Measurements from ENCODE around the gene CCNDBP1.
"Not testable (repeated sequence)": the region's sequence is repeated elsewhere in the genome, so short reads cannot be mapped to it uniquely, and the experiment has no call there.

The CCNDBP1 gene

DNA sequence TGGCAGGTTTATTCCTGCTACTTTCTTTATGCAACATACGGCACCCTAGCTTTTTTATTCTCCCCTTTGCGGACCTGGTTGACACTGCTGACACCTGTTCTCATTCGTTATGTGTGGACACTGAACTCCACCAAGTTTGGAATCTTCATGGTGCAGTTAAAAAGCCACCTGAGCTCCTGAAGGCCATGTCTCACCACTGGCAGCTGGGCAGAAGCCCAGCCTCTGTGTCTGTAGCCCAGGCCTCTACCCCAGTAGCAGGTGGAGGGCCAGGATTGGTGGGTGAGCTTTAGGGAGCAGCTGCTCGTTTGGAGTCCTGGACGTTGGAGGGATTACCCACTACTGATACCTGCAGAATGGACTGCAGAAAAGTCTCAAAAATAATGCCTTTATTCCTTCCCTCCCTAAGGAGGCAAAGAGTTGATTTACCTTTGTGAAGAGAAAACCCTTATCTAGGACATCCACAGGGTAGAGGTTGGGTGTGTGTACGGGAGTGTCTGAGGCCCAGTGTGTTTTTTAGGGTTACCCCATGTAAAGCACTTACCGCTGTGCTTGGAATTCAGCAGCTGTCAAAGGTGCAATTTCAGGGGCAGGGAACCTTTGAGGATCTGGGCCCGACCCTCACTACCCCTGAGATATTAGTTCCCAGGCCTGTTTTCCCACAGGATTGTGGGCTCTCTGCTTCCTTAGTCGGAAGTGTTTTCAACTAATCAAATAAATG lies 637 bp upstream of the CCNDBP1 start:
- peak overlapping the region; percentile 95 for H3K4me3 Mint-ChIP-seq

DNA sequence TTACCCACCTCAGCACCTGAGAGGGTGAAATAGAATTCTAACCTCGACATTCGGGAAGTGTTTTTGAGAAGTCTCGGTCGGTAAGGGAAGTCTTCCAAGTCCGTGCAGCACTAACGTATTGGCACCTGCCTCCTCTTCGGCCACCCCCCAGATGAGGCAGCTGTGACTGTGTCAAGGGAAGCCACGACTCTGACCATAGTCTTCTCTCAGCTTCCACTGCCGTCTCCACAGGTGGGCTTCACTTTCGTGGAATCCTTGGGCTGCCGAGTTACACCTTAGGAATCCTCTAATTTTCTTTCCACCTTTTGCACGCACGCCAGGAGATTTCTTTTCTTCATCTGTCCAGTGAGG lies 775 bp downstream of the CCNDBP1 start:
- peak overlapping the region; percentile 93 for H3K27ac Mint-ChIP-seq
- peaks cover 6% of the 10 kb centered on the region for H3K36me3 Mint-ChIP-seq
- peak overlapping the region; percentile 95 for H3K4me3 Mint-ChIP-seq
- H3K4me1 Mint-ChIP-seq, result peaks cover 34% of the 10 kb centered on the region
- H3K9me3 Mint-ChIP-seq, result no peaks in the 10 kb centered on the region
- no peaks in the 10 kb centered on the region for H3K27me3 Mint-ChIP-seq

More for the DNA sequence above, 637 bp upstream of the CCNDBP1 start:
- Mint-ChIP-seq H3K4me1 (peaks cover 31% of the 10 kb centered on the region), H3K9me3 (no peaks in the 10 kb centered on the region), H3K36me3 (peaks cover 3% of the 10 kb centered on the region), H3K27ac (peak overlapping the region; percentile 94), H3K27me3 (no peaks in the 10 kb centered on the region)

DNA sequence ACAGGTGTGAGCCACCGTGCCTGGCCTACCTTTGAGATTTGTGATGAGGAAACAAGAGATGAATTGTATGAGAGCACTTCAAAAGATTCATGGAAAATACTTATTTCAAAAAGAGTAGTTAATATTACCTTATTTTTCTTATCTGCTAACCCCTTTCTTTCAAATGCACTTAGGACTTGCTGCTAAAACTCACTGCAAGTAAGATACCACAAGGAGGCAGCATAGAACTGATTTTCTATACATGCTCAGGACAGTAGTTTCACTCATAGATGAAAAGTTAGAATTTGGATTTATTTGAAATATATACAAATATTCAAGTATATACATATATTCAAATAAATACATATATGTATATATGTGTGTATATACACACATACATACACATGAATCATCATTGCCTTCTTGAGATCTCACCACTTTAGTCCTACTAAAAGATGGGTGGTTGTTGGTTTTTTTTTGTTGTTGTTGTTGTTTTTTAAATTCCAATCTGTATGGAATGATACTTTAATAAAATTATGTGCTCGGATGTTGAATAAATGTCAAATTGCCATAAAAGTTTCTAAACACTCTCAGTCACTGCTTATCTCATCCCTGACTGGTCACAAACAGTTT lies 2.4 kb downstream of the CCNDBP1 start:
- Mint-ChIP-seq H3K36me3 (peaks cover 8% of the 10 kb centered on the region), H3K4me3 (peak overlapping the region; percentile 95), H3K27me3 (no peaks in the 10 kb centered on the region), H3K4me1 (peaks cover 34% of the 10 kb centered on the region), H3K9me3 (no peaks in the 10 kb centered on the region), H3K27ac (no peak overlapping the region)

DNA sequence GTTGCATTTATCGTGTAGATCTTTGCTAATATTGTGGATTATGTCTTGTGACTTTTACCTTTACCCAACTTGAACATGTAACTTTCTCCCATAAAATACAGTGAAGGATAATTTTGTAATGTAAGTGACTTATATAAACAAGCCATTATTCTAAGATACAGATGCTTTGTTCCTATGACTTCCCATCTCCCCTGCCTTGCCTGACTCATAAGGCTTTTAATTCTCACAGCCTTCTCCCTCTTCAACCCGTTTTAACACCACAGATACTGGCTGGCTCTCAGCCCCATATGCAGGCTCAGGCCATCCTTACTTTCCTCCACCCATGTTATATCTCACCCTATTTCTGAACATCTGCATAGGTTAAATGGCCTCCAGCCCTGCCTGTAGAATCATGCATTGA lies 4.1 kb downstream of the CCNDBP1 start:
- Mint-ChIP-seq H3K4me1 (peaks cover 34% of the 10 kb centered on the region), H3K9me3 (no peaks in the 10 kb centered on the region), H3K27me3 (no peaks in the 10 kb centered on the region)

DNA sequence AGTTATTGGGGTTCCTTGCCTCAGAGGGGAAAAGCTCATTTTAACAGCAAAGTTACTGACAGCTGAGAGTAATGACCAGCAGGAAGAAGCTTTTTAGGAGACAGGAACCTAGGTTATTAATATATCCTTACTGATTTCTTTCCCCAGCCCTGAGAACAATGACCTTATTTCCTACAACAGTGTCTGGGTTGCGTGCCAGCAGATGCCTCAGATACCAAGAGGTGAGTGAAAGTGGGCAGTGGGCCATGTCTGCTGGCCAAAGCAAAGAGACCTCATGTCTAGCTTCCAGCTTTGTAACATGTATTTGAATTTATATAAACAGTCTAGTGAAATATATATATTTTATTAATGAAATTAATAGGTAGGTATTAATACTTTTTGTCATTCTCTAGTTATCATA lies 5.0 kb downstream of the CCNDBP1 start:
- peaks cover 12% of the 10 kb centered on the region for H3K36me3 Mint-ChIP-seq

More for the DNA sequence above, 4.1 kb downstream of the CCNDBP1 start:
- peak overlapping the region; percentile 67 for H3K27ac Mint-ChIP-seq
- no peak overlapping the region for H3K4me3 Mint-ChIP-seq
- peaks cover 8% of the 10 kb centered on the region for H3K36me3 Mint-ChIP-seq

DNA sequence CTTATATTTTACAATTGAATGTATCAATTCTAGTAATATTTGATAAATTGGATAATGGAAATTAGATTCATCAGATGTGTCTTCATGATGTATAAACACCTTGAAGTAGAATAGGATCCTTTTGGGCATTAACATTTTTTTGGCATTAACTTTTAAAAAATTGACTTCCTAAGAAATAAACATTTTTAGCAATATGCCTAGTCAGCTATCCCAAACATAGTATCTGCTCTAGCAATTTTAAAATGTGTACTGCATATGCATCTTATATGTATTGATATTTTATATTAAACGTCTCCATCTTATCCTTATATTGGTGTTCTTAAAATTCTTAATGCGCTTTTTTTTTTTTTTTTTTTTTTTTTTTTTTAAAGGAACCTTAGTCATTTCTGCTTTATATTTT lies 8.5 kb downstream of the CCNDBP1 start:
- H3K36me3 Mint-ChIP-seq, result peaks cover 19% of the 10 kb centered on the region
- H3K4me3 Mint-ChIP-seq, result no peak overlapping the region
- H3K9me3 Mint-ChIP-seq, result no peaks in the 10 kb centered on the region
- H3K27me3 Mint-ChIP-seq, result no peaks in the 10 kb centered on the region
- no peak overlapping the region for H3K27ac Mint-ChIP-seq
- H3K4me1 Mint-ChIP-seq, result peaks cover 9% of the 10 kb centered on the region

More for the DNA sequence above, 5.0 kb downstream of the CCNDBP1 start:
- H3K4me1 Mint-ChIP-seq, result peaks cover 30% of the 10 kb centered on the region
- H3K4me3 Mint-ChIP-seq, result no peak overlapping the region
- no peaks in the 10 kb centered on the region for H3K27me3 Mint-ChIP-seq
- H3K27ac Mint-ChIP-seq, result no peak overlapping the region
- no peaks in the 10 kb centered on the region for H3K9me3 Mint-ChIP-seq

DNA sequence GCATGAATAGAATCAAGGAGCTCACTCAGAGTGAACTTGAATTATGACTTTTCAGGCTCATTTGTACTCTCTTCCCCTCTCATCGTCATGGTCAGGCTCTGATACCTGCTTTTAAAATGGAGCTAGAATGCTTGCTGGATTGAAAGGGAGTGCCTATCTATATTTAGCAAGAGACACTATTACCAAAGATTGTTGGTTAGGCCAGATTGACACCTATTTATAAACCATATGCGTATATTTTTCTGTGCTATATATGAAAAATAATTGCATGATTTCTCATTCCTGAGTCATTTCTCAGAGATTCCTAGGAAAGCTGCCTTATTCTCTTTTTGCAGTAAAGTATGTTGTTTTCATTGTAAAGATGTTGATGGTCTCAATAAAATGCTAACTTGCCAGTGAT lies 9.6 kb downstream of the CCNDBP1 start:
- Mint-ChIP-seq H3K27me3 (no peaks in the 10 kb centered on the region), H3K36me3 (peaks cover 15% of the 10 kb centered on the region), H3K27ac (no peak overlapping the region), H3K9me3 (no peaks in the 10 kb centered on the region), H3K4me1 (peaks cover under 1% of the 10 kb centered on the region), H3K4me3 (no peak overlapping the region)

DNA sequence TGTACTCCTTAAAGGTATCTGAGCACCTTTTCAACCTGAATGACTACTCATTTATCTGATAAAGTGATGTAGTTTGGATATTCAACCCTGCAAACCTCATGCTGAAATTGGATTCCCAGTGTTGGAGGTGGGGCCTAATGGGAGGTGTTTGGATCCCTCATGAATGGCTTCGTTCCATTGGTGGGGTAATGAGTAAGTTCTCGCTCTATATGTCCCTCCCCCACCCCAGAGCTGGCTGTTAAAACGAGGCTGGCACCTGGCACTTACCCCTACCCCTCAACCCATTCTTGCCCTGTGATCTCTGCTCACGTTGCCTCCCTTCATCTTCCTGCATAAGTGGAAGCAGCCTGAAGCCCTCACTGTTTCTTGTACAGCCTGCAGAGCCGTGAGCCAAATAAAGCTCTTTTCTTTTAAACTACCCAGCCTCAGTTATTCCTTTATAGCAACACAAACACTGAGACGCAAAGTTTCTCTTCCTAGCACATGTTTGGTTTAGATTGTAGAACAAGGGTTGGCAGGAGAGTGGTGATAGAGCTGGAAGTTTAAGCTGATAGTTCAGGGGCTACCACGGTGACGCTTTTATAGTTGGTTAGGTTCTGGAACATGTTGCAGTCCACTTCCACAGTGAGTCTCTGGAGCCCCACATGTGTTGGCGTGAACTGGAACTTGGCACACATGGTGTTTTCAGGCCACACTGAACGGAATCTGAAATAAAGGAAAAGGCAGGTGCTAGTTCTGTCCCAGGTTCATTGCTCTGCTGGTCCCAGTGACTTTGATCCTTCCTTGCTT lies 11.8 kb downstream of the CCNDBP1 start:
- Mint-ChIP-seq H3K4me3 (no peak overlapping the region), H3K27ac (no peak overlapping the region), H3K36me3 (peaks cover 13% of the 10 kb centered on the region), H3K9me3 (no peaks in the 10 kb centered on the region), H3K27me3 (no peaks in the 10 kb centered on the region), H3K4me1 (no peaks in the 10 kb centered on the region)

DNA sequence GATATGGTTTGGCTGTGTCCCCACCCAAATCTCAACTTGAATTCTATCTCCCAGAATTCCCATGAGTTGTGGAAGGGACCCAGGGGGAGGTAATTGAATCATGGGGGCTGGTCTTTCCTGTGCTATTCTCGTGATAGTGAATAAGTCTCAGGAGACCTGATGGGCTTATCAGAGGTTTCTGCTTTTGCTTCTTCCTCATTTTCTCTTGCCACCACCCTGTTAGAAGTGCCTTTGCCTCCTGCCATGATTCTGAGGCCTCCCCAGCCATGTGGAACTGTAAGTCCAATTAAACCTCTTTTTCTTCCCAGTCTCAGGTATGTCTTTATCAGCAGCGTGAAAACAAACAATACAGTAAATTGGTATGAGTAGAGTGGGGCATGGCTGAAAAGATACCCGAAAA lies 12.6 kb downstream of the CCNDBP1 start:
- H3K27ac Mint-ChIP-seq, H3K4me1 Mint-ChIP-seq, H3K4me3 Mint-ChIP-seq, H3K27me3 Mint-ChIP-seq, H3K9me3 Mint-ChIP-seq: not testable (repeated sequence)
- peaks cover 12% of the 10 kb centered on the region for H3K36me3 Mint-ChIP-seq

DNA sequence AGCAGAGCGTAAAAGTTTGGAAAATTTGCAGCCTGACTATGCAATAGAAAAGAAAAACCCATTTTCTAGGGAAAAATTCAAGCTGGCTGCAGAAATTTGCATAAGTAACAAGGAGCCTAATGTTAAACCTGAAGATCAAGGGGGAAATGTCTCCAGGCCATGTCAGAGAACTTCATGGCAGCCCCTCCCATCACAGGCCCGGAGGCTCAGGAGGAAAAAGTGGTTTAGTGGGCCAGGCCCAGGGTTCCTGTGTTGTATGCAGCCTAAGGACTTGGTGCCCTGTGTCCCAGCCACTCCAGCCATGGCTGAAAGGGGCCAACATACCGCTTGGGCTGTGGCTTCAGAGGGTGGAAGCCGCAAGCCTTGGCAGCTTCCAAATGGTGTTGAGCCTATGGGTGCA lies 13.4 kb downstream of the CCNDBP1 start:
- H3K36me3 Mint-ChIP-seq, result peaks cover 12% of the 10 kb centered on the region
- H3K9me3 Mint-ChIP-seq, H3K4me1 Mint-ChIP-seq, H3K27me3 Mint-ChIP-seq, H3K27ac Mint-ChIP-seq, H3K4me3 Mint-ChIP-seq: not testable (repeated sequence)

DNA sequence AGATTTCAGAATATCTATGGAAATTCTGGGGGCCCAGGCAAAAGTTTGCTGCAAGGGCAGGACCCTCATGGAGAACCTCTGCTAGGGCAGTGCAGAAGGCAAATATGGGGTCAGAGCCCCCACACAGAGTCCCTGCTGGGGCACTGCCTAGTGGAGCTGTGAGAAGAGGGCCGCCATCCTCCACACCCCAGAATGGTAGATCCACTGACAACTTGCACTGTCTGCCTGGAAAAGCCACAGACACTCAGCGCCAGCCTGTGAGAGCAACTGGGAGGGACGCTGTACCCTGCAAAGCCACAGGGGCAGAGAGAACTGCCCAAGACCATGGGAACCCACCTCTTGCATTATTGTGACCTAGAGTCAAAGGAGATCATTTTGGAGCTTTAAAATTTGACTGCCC lies 13.8 kb downstream of the CCNDBP1 start:
- no peaks in the 10 kb centered on the region for H3K4me1 Mint-ChIP-seq
- H3K27me3 Mint-ChIP-seq, result no peaks in the 10 kb centered on the region

DNA sequence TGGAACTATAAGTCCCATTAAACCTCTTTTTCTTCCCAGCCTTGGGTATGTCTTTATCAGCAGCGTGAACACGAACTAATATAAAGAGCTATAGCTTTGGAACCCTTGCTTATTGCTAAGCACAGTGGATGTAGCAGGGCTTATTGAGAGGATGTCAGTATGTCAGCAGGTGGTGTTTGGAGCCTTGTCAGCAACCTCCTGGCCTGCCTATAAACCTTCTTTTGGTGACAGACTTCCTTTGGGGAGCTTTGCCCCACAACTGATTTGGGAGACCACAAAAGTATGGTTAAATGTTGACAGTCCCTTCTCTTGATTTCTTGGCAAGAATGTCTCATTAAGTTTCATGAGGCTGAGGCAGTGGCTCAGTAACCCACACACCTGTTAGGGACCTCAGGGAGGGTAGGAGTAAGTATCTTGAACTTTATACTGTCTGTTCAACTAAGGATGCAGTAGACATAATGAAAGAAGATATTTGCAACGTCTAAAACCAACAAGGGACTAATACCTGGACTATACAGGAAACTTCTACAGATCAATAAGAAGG lies 14.8 kb downstream of the CCNDBP1 start:
- H3K9me3 Mint-ChIP-seq, result no peaks in the 10 kb centered on the region
- H3K36me3 Mint-ChIP-seq, result peaks cover 8% of the 10 kb centered on the region
- no peak overlapping the region for H3K27ac Mint-ChIP-seq
- no peak overlapping the region for H3K4me3 Mint-ChIP-seq
- H3K4me1 Mint-ChIP-seq, result peaks cover 7% of the 10 kb centered on the region
- H3K27me3 Mint-ChIP-seq, result no peaks in the 10 kb centered on the region

More for the DNA sequence above, 13.8 kb downstream of the CCNDBP1 start:
- peaks cover 12% of the 10 kb centered on the region for H3K36me3 Mint-ChIP-seq
- no peak overlapping the region for H3K27ac Mint-ChIP-seq
- no peak overlapping the region for H3K4me3 Mint-ChIP-seq
- H3K9me3 Mint-ChIP-seq, result no peaks in the 10 kb centered on the region

DNA sequence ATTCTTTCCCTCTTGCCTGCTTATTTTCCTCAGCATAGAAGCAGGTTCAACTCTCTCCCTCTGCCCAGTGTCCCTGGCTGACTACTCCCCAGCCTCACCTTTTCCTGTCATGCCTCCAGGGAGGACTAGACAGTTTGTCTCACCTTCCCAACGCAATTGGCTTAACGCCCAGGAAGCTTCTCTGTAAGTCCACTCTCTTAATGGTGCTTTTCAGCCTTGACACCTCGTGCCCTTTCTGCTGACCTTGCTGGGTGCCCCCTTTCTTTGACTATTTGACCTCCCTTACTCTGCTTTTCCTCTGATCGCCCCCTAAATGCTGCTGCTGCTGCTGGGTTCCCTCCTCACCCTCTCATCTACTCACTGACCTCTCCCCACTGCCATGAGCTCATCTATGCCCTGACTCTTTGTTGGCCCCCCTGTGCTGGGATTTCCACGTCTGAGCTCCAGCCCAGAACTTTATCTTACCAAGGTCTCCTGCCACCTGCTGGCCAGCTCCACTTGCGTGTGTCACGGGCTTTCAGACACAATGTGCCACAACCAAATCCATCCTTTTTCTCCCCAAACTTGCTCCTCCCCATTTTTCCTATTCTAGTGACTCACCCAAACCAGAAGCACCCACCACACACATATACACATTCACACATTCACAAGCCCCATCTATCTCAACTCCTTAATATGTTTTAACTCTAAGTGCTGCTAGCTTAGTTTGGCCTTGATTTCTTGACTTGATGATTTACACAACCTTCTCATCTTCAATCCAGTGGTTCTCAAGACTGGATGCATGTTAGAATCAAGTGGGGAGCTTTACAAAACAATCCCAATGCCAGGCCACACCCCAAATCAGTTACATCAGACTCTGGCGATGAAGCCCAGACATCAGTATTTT lies 19.1 kb downstream of the CCNDBP1 start:
- H3K4me1 Mint-ChIP-seq, result peaks cover 7% of the 10 kb centered on the region
- H3K36me3 Mint-ChIP-seq, result peaks cover 1% of the 10 kb centered on the region
- no peaks in the 10 kb centered on the region for H3K9me3 Mint-ChIP-seq
- no peak overlapping the region for H3K4me3 Mint-ChIP-seq
- H3K27me3 Mint-ChIP-seq, result peaks cover 4% of the 10 kb centered on the region
- no peak overlapping the region for H3K27ac Mint-ChIP-seq

DNA sequence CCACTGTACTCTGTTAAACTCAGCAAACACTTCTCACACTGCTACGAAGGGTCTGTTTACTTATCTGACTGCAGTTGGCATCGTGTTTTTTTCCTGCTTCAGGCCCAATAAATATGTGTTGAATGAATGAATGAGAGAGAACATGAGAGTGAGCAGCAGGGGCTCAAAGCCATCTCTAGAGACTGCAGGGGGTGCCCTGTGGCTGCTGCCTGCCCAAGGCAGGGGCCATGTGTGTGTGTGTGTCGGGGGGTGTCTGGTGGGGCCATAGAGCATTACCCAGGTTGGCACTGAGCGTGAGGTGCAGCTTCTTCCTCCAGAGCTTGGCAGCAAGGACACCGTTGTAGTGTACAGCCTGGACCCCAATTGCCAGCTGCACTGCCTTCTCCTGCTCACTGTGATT lies 20.9 kb downstream of the CCNDBP1 start:
- peaks cover 7% of the 10 kb centered on the region for H3K4me1 Mint-ChIP-seq

DNA sequence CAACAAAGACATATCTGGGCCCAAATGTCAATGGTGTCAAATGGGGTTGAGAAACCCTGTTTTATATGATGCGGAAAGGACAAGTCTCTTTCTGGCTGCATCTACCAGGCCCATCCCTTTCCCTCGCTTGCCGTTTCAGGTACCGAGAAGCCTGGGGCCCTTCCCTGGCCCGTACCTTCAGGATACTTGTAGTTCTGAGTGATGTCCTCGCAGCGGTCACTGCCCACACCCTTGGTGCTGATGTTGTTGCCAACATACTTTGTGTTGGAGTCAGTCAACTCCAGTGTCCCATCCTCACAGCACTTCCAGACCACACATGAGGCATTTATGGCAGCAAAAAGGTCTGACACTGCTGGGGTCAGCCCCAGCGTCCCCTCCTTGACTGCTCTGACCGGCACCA lies 21.8 kb downstream of the CCNDBP1 start:
- H3K27me3 Mint-ChIP-seq, result peaks cover 6% of the 10 kb centered on the region
- no peaks in the 10 kb centered on the region for H3K9me3 Mint-ChIP-seq
- no peaks in the 10 kb centered on the region for H3K36me3 Mint-ChIP-seq
- H3K4me3 Mint-ChIP-seq, result no peak overlapping the region
- peaks cover 7% of the 10 kb centered on the region for H3K4me1 Mint-ChIP-seq
- H3K27ac Mint-ChIP-seq, result no peak overlapping the region

More for the DNA sequence above, 20.9 kb downstream of the CCNDBP1 start:
- Mint-ChIP-seq H3K27me3 (peaks cover 6% of the 10 kb centered on the region), H3K27ac (no peak overlapping the region), H3K9me3 (no peaks in the 10 kb centered on the region), H3K4me3 (no peak overlapping the region), H3K36me3 (no peaks in the 10 kb centered on the region)

Measured in activated naive CD4-positive, alpha-beta T cell treated with anti-CD3 and anti-CD28 coated beads, Interleukin-2, amount 50 U/mL, for 24 hours (primary cell).